GM04503 (cell line): Measurements from ENCODE around the gene NT5DC3.

ENCODE experiments used
- DNase-seq: peaks from one replicate; pipeline ENCODE4 v3.0.0-alpha.2; 2012; ENCODE audit warnings: low read depth

Gene NT5DC3

GRCh38 chr12:103751171-103751570, 89.9 kb downstream of the NT5DC3 start:
- no peak for DNase-seq

GRCh38 chr12:103748875-103749274, 92.2 kb downstream of the NT5DC3 start:
- DNase-seq, result no peak

- DNase-seq, result no peak
These were observed 93.0 kb downstream of the NT5DC3 start for GRCh38 chr12:103748002-103748401.

- no peak for DNase-seq
These were observed 95.1 kb downstream of the NT5DC3 start for GRCh38 chr12:103745962-103746361.

- DNase-seq, result no peak
These were observed 97.2 kb downstream of the NT5DC3 start for GRCh38 chr12:103743788-103744187.

- no peak for DNase-seq
These were observed 98.6 kb downstream of the NT5DC3 start for GRCh38 chr12:103742349-103742932.

- DNase-seq, result no peak
These were observed 103.2 kb downstream of the NT5DC3 start for GRCh38 chr12:103737881-103738280.

GRCh38 chr12:103736572-103736971, 104.5 kb downstream of the NT5DC3 start:
- no peak for DNase-seq

- DNase-seq, result no peak
These were observed 105.7 kb downstream of the NT5DC3 start for GRCh38 chr12:103735291-103735690.

- DNase-seq, result no peak
These were observed 106.2 kb downstream of the NT5DC3 start for GRCh38 chr12:103734863-103735262.

- DNase-seq, result no peak
These were observed 109.5 kb downstream of the NT5DC3 start for GRCh38 chr12:103731539-103731938.

GRCh38 chr12:103729499-103729898, 111.5 kb downstream of the NT5DC3 start:
- DNase-seq, result no peak

- peak; percentile 17 for DNase-seq
These were observed 112.7 kb downstream of the NT5DC3 start for GRCh38 chr12:103728323-103728722.

- no peak for DNase-seq
These were observed 113.4 kb downstream of the NT5DC3 start for GRCh38 chr12:103727638-103728037.

GRCh38 chr12:103725398-103725797, 115.6 kb downstream of the NT5DC3 start:
- no peak for DNase-seq
